Calu3 (cell line): ENCODE data around the gene SETBP1. TPM values are rescaled to one million over a fixed set of nuclear protein-coding genes. Genes with fewer than 3 reads are reported as not detected.

Experiments used
- BruUV-seq: library from RNA; stranded (reverse); fragments of 400-500 nt; replicated peaks from 2 replicates; lab custom pipeline; 2021; lab: Mats Ljungman, UMichigan
- CTCF ChIA-PET: fragments of 300-600 bp; sonication (Branson Sonifier 250); formaldehyde crosslinking; loops from one replicate; lab custom pipeline; 2022; ENCODE audit warnings: antibody characterized with exemption; lab: Charles Lee
- DNase-seq: peaks from one replicate; pipeline ENCODE4 v3.0.0; 2022
- H3K27ac Mint-ChIP-seq: one replicate; pipeline ENCODE4 v1.8.0; 2022; ENCODE audit warnings: mixed read lengths; ENCODE audit not compliant: unreplicated experiment
- H3K27me3 Mint-ChIP-seq: one replicate; pipeline ENCODE4 v1.8.0; 2022; ENCODE audit warnings: mixed read lengths; ENCODE audit not compliant: unreplicated experiment
- H3K36me3 Mint-ChIP-seq: one replicate; pipeline ENCODE4 v1.8.0; 2022; ENCODE audit warnings: mild to moderate bottlenecking, moderate library complexity, mixed read lengths; ENCODE audit not compliant: insufficient read depth, unreplicated experiment
- H3K4me1 Mint-ChIP-seq: one replicate; pipeline ENCODE4 v1.8.0; 2022; ENCODE audit warnings: mild to moderate bottlenecking, low read depth, mixed read lengths; ENCODE audit not compliant: unreplicated experiment
- H3K4me3 Mint-ChIP-seq: one replicate; pipeline ENCODE4 v1.8.0; 2022; ENCODE audit warnings: mild to moderate bottlenecking, low read depth, moderate library complexity, mixed read lengths; ENCODE audit not compliant: unreplicated experiment
- H3K9me3 Mint-ChIP-seq: one replicate; pipeline ENCODE4 v1.8.0; 2022; ENCODE audit warnings: low read depth, mixed read lengths; ENCODE audit not compliant: unreplicated experiment
- CTCF ChIP-seq: fragments of 200-600 bp; IDR thresholded peaks from one replicate; pipeline ENCODE4 v1.8.0; 2022; ENCODE audit warnings: antibody characterized with exemption; ENCODE audit not compliant: unreplicated experiment
- intact Hi-C: fragments of 100-400 bp; cut with micrococcal nuclease; formaldehyde crosslinking; loops from one replicate; pipeline ENCODE4 v1.10.0; 2022; ENCODE audit not compliant: unreplicated experiment
- total RNA-seq: library from RNA; stranded (reverse); gene quantifications from 2 replicates; pipeline ENCODE4 v1.2.3, GENCODE V29; 2022

Gene SETBP1
- total RNA-seq, 1 experiment from 2014 or later, result 6.0 TPM

GRCh38 chr18:45090526-45091140 is 409.9 kb downstream of the SETBP1 start:
- TF ChIP-seq CTCF, result no peak
- no peaks in the 10 kb centered on the region for H3K36me3 Mint-ChIP-seq
- H3K9me3 Mint-ChIP-seq, result peaks cover 2% of the 10 kb centered on the region

GRCh38 chr18:45100321-45101105 is 419.8 kb downstream of the SETBP1 start:
- no peak overlapping the region for H3K27ac Mint-ChIP-seq
- intact Hi-C loops, result no loop called here
- CTCF ChIA-PET, result no interaction called here
- DNase-seq, result no peak
- BruUV-seq, result no TSS peak
- H3K27me3 Mint-ChIP-seq, result no peaks in the 10 kb centered on the region
- H3K36me3 Mint-ChIP-seq, result no peaks in the 10 kb centered on the region
- H3K4me1 Mint-ChIP-seq, result no peaks in the 10 kb centered on the region
- H3K4me3 Mint-ChIP-seq, result no peak overlapping the region
- no peak for TF ChIP-seq CTCF
- peaks cover 2% of the 10 kb centered on the region for H3K9me3 Mint-ChIP-seq

More at GRCh38 chr18:45090526-45091140, 409.9 kb downstream of the SETBP1 start:
- BruUV-seq, result no TSS peak
- Mint-ChIP-seq H3K27me3 (no peaks in the 10 kb centered on the region), H3K27ac (no peak overlapping the region), H3K4me1 (no peaks in the 10 kb centered on the region), H3K4me3 (no peak overlapping the region)
- no peak for DNase-seq
- intact Hi-C loops, result no loop called here
- CTCF ChIA-PET, result no interaction called here

GRCh38 chr18:45102126-45102525 is 421.4 kb downstream of the SETBP1 start:
- CTCF ChIA-PET, result no interaction called here
- H3K9me3 Mint-ChIP-seq, result peaks cover 2% of the 10 kb centered on the region
- no peaks in the 10 kb centered on the region for H3K36me3 Mint-ChIP-seq
- BruUV-seq, result no TSS peak
- H3K27ac Mint-ChIP-seq, result no peak overlapping the region
- intact Hi-C loops, result no loop called here
- DNase-seq, result no peak
- no peaks in the 10 kb centered on the region for H3K27me3 Mint-ChIP-seq
- no peak overlapping the region for H3K4me3 Mint-ChIP-seq
- H3K4me1 Mint-ChIP-seq, result no peaks in the 10 kb centered on the region
- TF ChIP-seq CTCF, result no peak

- CTCF ChIA-PET, result no interaction called here
- Mint-ChIP-seq H3K4me3 (no peak overlapping the region), H3K27ac (no peak overlapping the region), H3K4me1 (no peaks in the 10 kb centered on the region), H3K9me3 (peaks cover 2% of the 10 kb centered on the region), H3K36me3 (no peaks in the 10 kb centered on the region), H3K27me3 (no peaks in the 10 kb centered on the region)
- no TSS peak for BruUV-seq
- intact Hi-C loops, result no loop called here
- DNase-seq, result no peak
- TF ChIP-seq CTCF, result no peak
Measured at GRCh38 chr18:45102863-45103262, 422.2 kb downstream of the SETBP1 start.
